GM12878 (cell line): ENCODE measurements around the gene ARID3B.
"Not testable (repeated sequence)": the region's sequence is repeated elsewhere in the genome, so short reads cannot be mapped to it uniquely, and the experiment has no call there.

Experiments
- ASH2L ChIP-seq: fragments of 300-600, 200-600 bp; sonication (generic); IDR thresholded peaks from 2 replicates; pipeline ENCODE4 v1.6.1; 2017; ENCODE audit warnings: low read depth, mild to moderate bottlenecking, borderline replicate concordance
- CREM ChIP-seq: IDR thresholded peaks from 2 replicates; pipeline ENCODE4 v1.6.1; 2014; ENCODE audit warnings: antibody characterized with exemption, low read depth
- CTCF ChIP-seq, 3 experiments: IDR thresholded peaks in 2 of 3; conservative IDR thresholded peaks in 1 of 3; 2 replicates each; pipeline ENCODE4 v1.5.1; 2011; ENCODE audit warnings: low read depth in 3 of 3, low read length in 3 of 3, mild to moderate bottlenecking in 3 of 3, control low read depth in 2 of 3, moderate library complexity in 2 of 3, inconsistent platforms in 1 of 3, mixed read lengths in 1 of 3; ENCODE audit not compliant: control insufficient read depth in 2 of 3, insufficient read depth in 1 of 3; ENCODE audit errors: extremely low read depth in 1 of 3
- EP300 ChIP-seq, 2 experiments: fragments of 150-350 bp in 1 of 2; IDR thresholded peaks; 2 replicates each; pipeline ENCODE4 v1.6.1; 2011 to 2012; ENCODE audit warnings: low read depth in 2 of 2, low read length in 2 of 2, borderline replicate concordance in 1 of 2, improper control_type of control experiment in 1 of 2, inconsistent platforms in 1 of 2; ENCODE audit not compliant: control insufficient read depth in 1 of 2
- MAX ChIP-seq: IDR thresholded peaks from 2 replicates; pipeline ENCODE4 v1.6.1; 2012; ENCODE audit warnings: low read depth, low read length, improper control_type of control experiment
- MTA3 ChIP-seq: IDR thresholded peaks from 2 replicates; pipeline ENCODE4 v1.6.1; 2012; ENCODE audit warnings: low read length, inconsistent platforms, borderline replicate concordance
- MYC ChIP-seq: IDR thresholded peaks from 2 replicates; pipeline ENCODE4 v1.6.1; 2011; ENCODE audit warnings: mild to moderate bottlenecking, low read length, moderate library complexity, inconsistent platforms; ENCODE audit not compliant: insufficient read depth, insufficient replicate concordance, insufficient read length, severe bottlenecking
- NBN ChIP-seq: fragments of 450-650 bp; IDR thresholded peaks from 2 replicates; pipeline ENCODE4 v1.6.1; 2016
- POLR2A ChIP-seq: IDR thresholded peaks from 2 replicates; pipeline ENCODE4 v1.6.1; 2011; ENCODE audit warnings: low read depth, mild to moderate bottlenecking, low read length
- RELA ChIP-seq: fragments of 450-650 bp; IDR thresholded peaks from 2 replicates; pipeline ENCODE4 v1.8.0; 2014; ENCODE audit warnings: borderline replicate concordance; ENCODE audit not compliant: partially characterized antibody
- REST ChIP-seq: IDR thresholded peaks from 2 replicates; pipeline ENCODE4 v1.6.1; 2012; ENCODE audit warnings: mild to moderate bottlenecking, low read depth, low read length
- YY1 ChIP-seq: IDR thresholded peaks from 2 replicates; pipeline ENCODE4 v1.6.1; 2011; ENCODE audit warnings: low read depth, mild to moderate bottlenecking, low read length
- TF ChIP-seq, protein P1 (sequence below): IDR thresholded peaks from 2 replicates; pipeline ENCODE4 v1.6.1; 2011; ENCODE audit warnings: borderline replicate concordance, low read depth, mild to moderate bottlenecking, moderate library complexity, low read length; ENCODE audit not compliant: insufficient read depth, poor library complexity, severe bottlenecking
- TF ChIP-seq, protein P2 (sequence below): fragments of 450-650 bp; IDR thresholded peaks from 2 replicates; pipeline ENCODE4 v1.6.1; 2018; ENCODE audit warnings: borderline replicate concordance, mild to moderate bottlenecking; ENCODE audit not compliant: partially characterized antibody

DNA sequence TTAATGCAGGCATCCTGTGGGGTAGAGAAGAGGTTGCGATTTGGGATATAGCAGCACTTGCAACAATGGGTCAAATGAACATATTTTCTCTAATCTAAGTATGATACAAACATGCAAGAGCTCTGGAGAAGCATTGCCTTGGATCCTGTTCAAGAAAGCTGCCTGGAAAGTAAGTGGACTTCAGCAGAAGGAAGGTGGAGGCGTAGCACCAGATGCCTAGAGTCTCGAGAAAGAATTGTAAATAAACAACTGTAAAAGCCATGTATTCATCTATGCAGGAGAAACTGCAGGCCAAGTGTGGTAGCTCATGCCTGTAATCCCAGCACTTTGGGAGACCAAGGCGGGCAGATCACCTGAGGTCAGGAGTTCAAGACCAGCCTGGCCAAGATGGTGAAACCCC, 27.0 kb upstream of the ARID3B start:
- not testable (repeated sequence) for TF ChIP-seq EP300 (IDR thresholded peaks at IDR 0.05; ENCODE audit: borderline replicate concordance in 1 of 2, control insufficient read depth in 1 of 2, low read depth in 2 of 2, low read length in 2 of 2); CREM; MAX; ASH2L; YY1; MTA3; REST; POLR2A; NBN; CTCF (IDR thresholded peaks at IDR 0.05 in 2 of 3, conservative IDR thresholded peaks at IDR 0.05 in 1 of 3; ENCODE audit: control insufficient read depth in 2 of 3, extremely low read depth in 1 of 3, insufficient read depth in 1 of 3, low read depth in 3 of 3, low read length in 3 of 3); MYC; RELA
- TF ChIP-seq, protein P1, sequence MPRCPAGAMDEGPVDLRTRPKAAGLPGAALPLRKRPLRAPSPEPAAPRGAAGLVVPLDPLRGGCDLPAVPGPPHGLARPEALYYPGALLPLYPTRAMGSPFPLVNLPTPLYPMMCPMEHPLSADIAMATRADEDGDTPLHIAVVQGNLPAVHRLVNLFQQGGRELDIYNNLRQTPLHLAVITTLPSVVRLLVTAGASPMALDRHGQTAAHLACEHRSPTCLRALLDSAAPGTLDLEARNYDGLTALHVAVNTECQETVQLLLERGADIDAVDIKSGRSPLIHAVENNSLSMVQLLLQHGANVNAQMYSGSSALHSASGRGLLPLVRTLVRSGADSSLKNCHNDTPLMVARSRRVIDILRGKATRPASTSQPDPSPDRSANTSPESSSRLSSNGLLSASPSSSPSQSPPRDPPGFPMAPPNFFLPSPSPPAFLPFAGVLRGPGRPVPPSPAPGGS = not testable (repeated sequence)
- TF ChIP-seq, protein P2, sequence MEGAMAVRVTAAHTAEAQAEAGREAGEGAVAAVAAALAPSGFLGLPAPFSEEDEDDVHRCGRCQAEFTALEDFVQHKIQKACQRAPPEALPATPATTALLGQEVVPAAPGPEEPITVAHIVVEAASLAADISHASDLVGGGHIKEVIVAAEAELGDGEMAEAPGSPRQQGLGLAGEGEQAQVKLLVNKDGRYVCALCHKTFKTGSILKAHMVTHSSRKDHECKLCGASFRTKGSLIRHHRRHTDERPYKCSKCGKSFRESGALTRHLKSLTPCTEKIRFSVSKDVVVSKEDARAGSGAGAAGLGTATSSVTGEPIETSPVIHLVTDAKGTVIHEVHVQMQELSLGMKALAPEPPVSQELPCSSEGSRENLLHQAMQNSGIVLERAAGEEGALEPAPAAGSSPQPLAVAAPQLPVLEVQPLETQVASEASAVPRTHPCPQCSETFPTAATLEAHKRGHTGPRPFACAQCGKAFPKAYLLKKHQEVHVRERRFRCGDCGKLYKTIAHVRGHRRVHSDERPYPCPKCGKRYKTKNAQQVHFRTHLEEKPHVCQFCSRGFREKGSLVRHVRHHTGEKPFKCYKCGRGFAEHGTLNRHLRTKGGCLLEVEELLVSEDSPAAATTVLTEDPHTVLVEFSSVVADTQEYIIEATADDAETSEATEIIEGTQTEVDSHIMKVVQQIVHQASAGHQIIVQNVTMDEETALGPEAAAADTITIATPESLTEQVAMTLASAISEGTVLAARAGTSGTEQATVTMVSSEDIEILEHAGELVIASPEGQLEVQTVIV = not testable (repeated sequence)
